Lower leg skin (tissue), 4 donors: ENCODE data around the gene KLHL42. TPM values are rescaled to one million over a fixed set of nuclear protein-coding genes. Genes with fewer than 3 reads are reported as not detected.
A peak's percentile ranks its signal among the peaks of the same experiment; 100 is the strongest.
"Not testable (repeated sequence)": the region's sequence is repeated elsewhere in the genome, so short reads cannot be mapped to it uniquely, and the experiment has no call there.

Experiments used
- DNase-seq, 2 donors: peaks; one replicate each; pipeline ENCODE4 v3.0.0-alpha.2; 2019; ENCODE audit warnings: low spot score in 2 of 2
- H3K4me3 ChIP-seq: fragments of 200-600 bp; sonication (generic); 2 replicates; pipeline ENCODE4 v1.5.1; 2017; ENCODE audit warnings: mild to moderate bottlenecking, low read depth; ENCODE audit not compliant: poor library complexity, severe bottlenecking
- POLR2A ChIP-seq, 2 donors: fragments of 450-650 bp; IDR thresholded peaks; one replicate each; pipeline ENCODE4 v1.6.1; 2016 to 2017; ENCODE audit warnings: antibody characterized with exemption in 2 of 2, mild to moderate bottlenecking in 1 of 2, moderate library complexity in 1 of 2
- WGBS, 2 donors: methylation state at CpG; one replicate each; pipeline ENCODE4 v1.1.5; 2018; 5-methylcytosine and 5-hydroxymethylcytosine counted together
- intact Hi-C: fragments of 100-400 bp; cut with DNase I; formaldehyde crosslinking; loops from one replicate; pipeline ENCODE4 v1.15.0; 2023; ENCODE audit warnings: low total_unique reads
- total RNA-seq, 4 donors: library from RNA; depleted of rRNA; stranded (reverse); fragments of >200 nt; gene quantifications; one replicate each; pipeline ENCODE4 v1.1.0, GENCODE V29; 2016
- TF ChIP-seq, protein P1 (sequence below), 3 donors: fragments of 450-650 bp; IDR thresholded peaks; one replicate each; pipeline ENCODE4 v1.5.1; 2016; ENCODE audit warnings: antibody characterized with exemption in 3 of 3, mild to moderate bottlenecking in 3 of 3, moderate library complexity in 2 of 3

The KLHL42 gene
- total RNA-seq, 4 donors from 2014 or later = 12.0 to 21.7 (median 19.8) TPM

DNA sequence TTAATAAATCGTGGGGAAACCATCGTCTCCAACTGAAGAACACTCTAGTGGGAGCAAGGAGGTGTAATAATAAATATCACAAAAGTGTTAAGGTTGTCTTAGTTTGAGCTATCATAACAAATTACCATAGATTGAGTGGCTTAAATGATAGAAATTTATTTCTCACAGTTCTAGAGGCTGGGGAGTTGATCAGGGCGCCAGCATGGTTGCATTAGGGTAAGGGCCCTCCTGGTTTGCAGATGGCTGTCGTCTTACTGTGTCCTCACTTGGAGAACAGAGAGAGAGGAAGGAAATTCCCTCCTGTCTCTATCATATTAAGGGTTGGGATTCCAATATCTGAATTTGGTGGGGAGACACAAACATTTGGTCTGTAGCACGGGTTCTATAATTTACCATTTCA is 36.4 kb upstream of the KLHL42 start:
- 95 to 98% methylated on average over 5 of the region's 5 CpGs for WGBS, 2 donors
- DNase-seq = no peak
- TF ChIP-seq, protein P1, sequence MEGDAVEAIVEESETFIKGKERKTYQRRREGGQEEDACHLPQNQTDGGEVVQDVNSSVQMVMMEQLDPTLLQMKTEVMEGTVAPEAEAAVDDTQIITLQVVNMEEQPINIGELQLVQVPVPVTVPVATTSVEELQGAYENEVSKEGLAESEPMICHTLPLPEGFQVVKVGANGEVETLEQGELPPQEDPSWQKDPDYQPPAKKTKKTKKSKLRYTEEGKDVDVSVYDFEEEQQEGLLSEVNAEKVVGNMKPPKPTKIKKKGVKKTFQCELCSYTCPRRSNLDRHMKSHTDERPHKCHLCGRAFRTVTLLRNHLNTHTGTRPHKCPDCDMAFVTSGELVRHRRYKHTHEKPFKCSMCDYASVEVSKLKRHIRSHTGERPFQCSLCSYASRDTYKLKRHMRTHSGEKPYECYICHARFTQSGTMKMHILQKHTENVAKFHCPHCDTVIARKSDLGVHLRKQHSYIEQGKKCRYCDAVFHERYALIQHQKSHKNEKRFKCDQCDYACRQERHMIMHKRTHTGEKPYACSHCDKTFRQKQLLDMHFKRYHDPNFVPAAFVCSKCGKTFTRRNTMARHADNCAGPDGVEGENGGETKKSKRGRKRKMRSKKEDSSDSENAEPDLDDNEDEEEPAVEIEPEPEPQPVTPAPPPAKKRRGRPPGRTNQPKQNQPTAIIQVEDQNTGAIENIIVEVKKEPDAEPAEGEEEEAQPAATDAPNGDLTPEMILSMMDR (IDR thresholded peaks at IDR 0.05) = no peak
- TF ChIP-seq POLR2A (IDR thresholded peaks at IDR 0.05) = no peak
- H3K4me3 ChIP-seq = no peak overlapping the region
- intact Hi-C loops = no loop called here

DNA sequence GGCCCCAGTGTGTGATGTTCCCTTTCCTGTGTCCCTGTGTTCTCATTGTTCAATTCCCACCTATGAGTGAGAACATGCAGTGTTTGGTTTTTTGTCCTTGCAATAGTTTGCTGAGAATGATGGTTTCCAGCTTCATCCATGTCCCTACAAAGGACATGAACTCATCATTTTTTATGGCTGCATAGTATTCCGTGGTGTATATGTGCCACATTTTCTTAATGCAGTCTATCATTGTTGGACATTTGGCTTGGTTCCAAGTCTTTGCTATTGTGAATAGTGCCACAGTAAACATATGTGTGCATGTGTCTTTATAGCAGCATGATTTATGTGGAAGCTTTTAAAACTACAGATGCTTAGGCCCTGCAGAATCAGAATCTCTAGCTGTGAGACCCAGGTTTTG is 34.3 kb upstream of the KLHL42 start:
- H3K4me3 ChIP-seq, intact Hi-C loops: not testable (repeated sequence)
- WGBS, 2 donors = 84 to 94% methylated on average over 1 of the region's 1 CpG

DNA sequence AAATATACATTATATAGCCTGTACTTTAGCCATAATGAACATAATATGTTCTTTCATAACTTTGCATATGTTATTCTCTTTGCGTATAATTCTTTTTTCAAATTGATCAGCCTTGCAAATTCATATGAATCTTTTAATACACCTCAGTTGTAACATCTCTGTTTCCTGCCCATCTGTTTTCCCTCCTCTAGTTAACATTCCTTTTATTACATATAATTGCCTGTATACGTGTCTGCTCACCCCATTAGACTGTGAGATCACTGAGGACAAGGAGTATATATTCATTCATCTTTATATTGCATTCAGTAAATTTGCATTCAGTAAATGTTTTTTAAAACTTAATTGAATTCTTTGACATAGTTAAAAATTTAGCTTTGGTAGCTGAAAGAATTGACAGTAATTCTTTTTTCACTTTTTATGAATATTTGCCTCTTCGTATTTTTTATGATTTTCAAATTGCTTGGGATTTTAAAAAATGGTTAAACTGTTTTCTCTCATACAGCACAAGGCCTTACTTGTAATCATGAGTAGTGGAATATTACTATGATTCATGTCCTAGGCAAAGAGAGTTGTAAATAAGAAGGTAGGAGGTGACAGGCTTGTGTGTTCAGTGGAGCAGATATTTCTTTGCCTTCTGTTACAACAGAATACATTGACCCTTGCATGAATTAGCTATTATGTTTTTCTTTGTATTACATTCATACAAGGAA is 32.8 kb upstream of the KLHL42 start:
- DNase-seq = no peak
- H3K4me3 ChIP-seq = no peak overlapping the region
- 75 to 82% methylated on average over 3 of the region's 3 CpGs for WGBS, 2 donors
- intact Hi-C loops = no loop called here
- TF ChIP-seq POLR2A (IDR thresholded peaks at IDR 0.05) = no peak
- TF ChIP-seq, protein P1 (IDR thresholded peaks at IDR 0.05) = no peak

More for the DNA sequence above, 34.3 kb upstream of the KLHL42 start:
- not testable (repeated sequence) for DNase-seq

DNA sequence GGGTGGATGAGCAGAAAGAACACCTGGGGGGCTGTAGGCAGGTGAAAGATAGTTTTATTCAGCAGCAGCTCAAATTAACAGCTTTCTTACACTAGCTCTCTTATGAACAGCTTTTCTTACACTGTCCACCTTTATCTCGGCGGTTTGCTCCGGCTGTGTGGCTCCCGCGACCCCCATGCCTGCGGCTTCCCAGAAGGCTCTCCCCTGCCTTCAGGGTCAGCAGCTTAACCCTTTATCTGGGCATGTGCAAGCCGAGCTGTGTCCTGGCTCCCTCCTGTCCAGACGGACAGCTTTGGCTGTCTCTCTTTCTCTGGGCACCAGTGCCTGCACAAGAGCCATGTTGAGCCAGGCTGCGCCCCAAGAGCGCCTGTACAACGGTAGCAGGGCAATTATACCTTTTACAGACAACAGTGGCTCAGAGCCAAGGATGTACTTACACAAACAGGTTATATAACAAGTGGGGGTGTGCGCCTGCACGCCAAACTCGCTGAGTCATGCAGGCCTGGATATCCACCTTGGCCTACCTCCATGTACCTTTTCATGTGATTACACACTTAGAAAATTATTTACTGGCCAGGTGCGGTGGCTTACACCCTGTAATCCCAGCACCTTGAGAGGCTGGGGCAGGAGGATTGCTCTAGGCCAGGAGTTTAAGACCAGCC is 28.5 kb upstream of the KLHL42 start:
- peak in 1 of 2 donors; percentile 56 for DNase-seq
- no peak overlapping the region for H3K4me3 ChIP-seq
- WGBS, 2 donors = 72 to 79% methylated on average over 15 of the region's 15 CpGs
- intact Hi-C loops = no loop called here
- TF ChIP-seq POLR2A (IDR thresholded peaks at IDR 0.05) = no peak
- TF ChIP-seq, protein P1 (IDR thresholded peaks at IDR 0.05) = no peak

DNA sequence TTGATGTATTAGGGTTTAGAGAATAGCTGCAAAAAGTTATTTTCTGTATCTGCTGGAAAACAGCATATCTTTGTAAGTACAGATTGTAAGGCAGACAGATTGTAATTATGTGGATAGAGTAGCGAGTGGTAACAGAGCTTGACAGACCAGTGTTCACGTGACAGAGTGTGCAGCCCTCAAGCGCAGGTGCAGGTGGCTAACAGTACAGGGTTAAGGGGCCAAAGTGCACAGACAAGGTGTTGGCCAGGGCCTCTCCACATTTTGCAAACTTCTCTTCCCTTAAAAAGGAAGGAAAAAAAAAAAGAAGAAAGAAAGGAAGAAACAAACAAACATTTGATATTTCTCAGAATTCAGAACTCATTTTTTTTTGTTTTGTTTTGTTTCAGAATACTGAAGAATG is 25.2 kb upstream of the KLHL42 start:
- H3K4me3 ChIP-seq = no peak overlapping the region
- TF ChIP-seq, protein P1 (IDR thresholded peaks at IDR 0.05) = no peak
- no peak for TF ChIP-seq POLR2A (IDR thresholded peaks at IDR 0.05)
- intact Hi-C loops = no loop called here
- no peak for DNase-seq
- WGBS, 2 donors = 89 to 94% methylated on average over 3 of the region's 3 CpGs

DNA sequence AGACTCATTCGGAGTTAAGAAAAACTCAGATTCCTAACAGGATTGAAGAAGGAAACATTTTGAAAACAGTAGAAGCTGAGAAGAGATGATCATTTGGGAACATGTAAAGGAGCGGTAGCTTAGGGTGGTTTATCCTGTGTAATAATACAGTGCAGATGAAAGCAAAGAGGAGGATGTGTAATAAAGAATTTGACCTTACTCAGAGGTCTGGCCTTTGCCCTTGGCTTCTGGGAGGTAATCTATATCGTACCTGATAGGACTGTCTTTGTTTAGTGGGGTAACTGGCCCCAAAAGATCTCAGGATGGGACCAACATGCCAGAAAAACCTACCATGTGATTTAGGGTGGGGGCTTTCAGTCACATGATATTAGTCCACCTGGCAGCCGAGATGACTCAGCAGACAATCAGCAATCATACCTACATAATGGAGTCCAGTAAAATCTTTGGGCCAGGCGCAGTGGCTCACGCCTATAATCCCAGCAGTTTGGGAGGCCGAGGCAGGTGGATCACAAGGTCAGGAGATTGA is 23.3 kb upstream of the KLHL42 start:
- intact Hi-C loops = no loop called here
- no peak for DNase-seq
- TF ChIP-seq POLR2A (IDR thresholded peaks at IDR 0.05) = no peak
- TF ChIP-seq, protein P1 (IDR thresholded peaks at IDR 0.05) = no peak
- no peak overlapping the region for H3K4me3 ChIP-seq
- 92 to 93% methylated on average over 7 of the region's 7 CpGs for WGBS, 2 donors
